Muscle of back (tissue), 11 donors: ENCODE measurements around the gene GRID1. TPM values are rescaled to one million over a fixed set of nuclear protein-coding genes. Genes with fewer than 3 reads are reported as not detected.
"Not testable (repeated sequence)": the region's sequence is repeated elsewhere in the genome, so short reads cannot be mapped to it uniquely, and the experiment has no call there.

Source experiments
- DNase-seq, 3 donors: peaks; one replicate each; pipeline versions ENCODE4 v3.0.0 to v3.0.0-alpha.2; 2013
- polyA plus RNA-seq, 10 donors: library from polyadenylated mRNA; unstranded; fragments of 120-200 nt; gene quantifications; one replicate each; pipeline ENCODE4 v1.2.1, GENCODE V29; 2013; ENCODE audit not compliant: insufficient read length in 10 of 10

Gene GRID1
- polyA plus RNA-seq, 10 donors = 2.7 to 8.4 (median 5.9) TPM

- no peak for DNase-seq
Measured at GRCh38 chr10:85735997-85736396, 630.6 kb downstream of the GRID1 start.

- DNase-seq = no peak
Measured at GRCh38 chr10:85734791-85735190, 631.8 kb downstream of the GRID1 start.

- no peak for DNase-seq
Measured at GRCh38 chr10:85724215-85724614, 642.4 kb downstream of the GRID1 start.

GRCh38 chr10:85720931-85721590 is 645.5 kb downstream of the GRID1 start:
- no peak for DNase-seq

GRCh38 chr10:85719408-85719807 is 647.2 kb downstream of the GRID1 start:
- DNase-seq = no peak

DNA sequence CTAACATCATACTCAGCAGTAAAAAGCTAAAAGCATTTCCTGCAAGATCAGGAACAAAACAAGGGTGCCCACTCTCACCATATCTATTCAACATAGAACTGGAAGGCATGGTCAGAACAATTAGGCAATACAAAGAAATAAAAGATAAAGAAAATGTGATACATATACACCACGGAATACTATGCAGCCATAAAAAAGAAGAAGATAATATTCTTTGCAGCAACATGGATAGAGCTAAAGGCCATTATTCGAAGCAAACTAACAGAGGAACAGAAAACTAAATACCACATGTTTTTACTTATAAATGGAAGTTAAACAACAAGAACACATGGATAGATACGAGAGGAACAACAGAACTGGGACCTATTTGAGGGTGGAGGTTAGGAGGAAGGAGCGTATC is 652.7 kb downstream of the GRID1 start:
- DNase-seq = no peak

- DNase-seq = no peak
Measured at GRCh38 chr10:85702768-85703167, 663.8 kb downstream of the GRID1 start.

DNA sequence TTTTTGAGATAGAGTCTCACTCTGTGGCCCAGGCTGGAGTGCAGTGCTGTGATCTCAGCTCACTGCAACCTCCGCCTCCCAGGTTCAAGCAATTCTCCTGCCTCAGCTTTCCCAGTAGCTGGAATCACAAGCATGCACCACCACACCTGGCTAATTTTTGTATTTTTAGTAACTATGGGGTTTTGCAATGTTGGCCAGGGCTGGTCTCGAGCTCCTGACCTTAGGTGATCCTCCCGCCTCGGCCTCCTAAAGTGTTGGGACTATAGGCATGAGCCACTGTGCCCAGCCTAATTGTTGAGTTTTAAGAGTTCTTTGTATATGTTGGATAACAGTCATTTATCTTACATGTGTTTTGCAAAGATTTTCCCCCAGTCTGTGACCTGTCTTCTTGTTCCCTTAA is 667.5 kb downstream of the GRID1 start:
- not testable (repeated sequence) for DNase-seq

GRCh38 chr10:85696893-85697292 is 669.7 kb downstream of the GRID1 start:
- no peak for DNase-seq

DNA sequence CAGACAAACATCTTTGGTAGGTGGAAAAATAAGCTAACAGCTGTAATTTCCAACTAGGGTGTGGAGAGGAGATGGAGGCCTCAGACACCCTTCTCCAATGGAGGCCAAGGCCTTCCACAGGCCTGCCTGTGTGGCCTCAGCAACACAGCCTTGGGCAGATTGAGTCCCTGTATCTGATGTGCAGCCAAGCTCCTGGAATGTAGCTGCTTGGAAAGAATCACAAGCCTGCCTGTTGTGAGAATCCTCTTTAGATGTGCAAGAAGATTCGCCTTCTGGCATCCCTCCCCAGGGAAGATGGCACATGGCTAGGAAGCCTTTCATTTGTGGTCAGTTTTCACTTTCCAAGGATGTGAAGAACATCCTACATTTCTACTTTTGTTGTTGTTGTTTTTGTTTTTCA is 684.0 kb downstream of the GRID1 start:
- DNase-seq = no peak

DNA sequence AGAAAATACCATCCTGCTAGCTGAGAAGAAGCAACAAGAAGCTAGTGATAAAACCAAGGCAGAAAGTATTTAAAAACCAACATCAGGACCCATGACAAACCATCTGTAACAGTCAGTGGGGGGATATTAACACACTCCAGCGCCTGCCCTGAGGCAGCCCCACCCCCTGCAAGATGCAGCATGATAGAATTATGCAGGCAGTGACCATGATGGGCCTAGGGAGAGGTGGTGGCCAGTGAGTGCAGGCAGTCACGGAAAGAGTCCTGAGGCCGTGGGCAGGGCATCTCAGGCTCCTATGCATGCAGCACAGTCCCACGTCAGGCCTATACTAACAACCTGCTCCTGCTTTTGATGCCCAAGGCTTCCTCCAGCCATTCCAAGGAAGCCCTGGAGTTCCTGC is 686.9 kb downstream of the GRID1 start:
- DNase-seq = no peak

DNA sequence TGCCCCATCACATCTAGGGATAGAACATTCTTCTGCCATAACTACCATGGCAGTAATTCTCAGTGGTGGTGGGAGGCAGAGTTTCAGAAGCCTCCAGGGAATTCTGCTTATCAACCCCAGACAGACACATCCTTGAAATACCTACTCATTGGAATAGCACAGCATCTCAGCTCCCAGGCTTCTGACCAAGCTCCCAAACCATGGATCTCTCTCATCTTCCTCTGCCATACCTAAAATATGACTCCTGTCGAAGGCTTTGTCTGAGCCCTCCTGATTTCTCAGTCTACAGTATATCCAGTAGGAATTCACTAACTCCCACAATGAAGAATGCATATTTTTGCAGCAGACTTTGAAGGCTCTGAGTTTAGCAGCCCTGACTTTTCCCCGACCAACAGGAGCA is 687.5 kb downstream of the GRID1 start:
- no peak for DNase-seq

- DNase-seq = no peak
Measured at GRCh38 chr10:85674851-85675250, 691.7 kb downstream of the GRID1 start.

GRCh38 chr10:85673270-85673669 is 693.3 kb downstream of the GRID1 start:
- no peak for DNase-seq

GRCh38 chr10:85671530-85671929 is 695.1 kb downstream of the GRID1 start:
- DNase-seq = no peak

- DNase-seq = no peak
Measured at GRCh38 chr10:85668522-85668921, 698.1 kb downstream of the GRID1 start.

- DNase-seq = no peak
Measured at GRCh38 chr10:85667638-85668233, 698.9 kb downstream of the GRID1 start.

DNA sequence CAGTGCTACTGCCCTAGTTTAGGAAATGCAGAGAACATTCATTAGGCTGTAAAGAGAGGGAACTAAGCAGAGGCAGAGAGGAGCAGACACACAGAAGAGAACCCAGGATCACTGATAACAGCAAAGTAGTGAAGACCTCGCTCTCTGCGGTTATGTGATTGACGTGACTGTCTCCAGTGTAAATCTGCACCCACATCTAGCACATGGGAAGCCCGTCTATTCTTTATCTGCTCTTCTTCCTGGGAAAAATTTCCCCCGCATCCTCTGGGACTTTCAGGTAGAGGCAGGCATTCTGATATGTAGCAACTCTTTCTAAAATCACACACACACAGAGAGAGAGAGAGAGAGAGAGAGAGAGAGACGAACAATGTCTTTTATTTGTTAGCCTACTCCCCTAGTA is 699.6 kb downstream of the GRID1 start:
- no peak for DNase-seq

DNA sequence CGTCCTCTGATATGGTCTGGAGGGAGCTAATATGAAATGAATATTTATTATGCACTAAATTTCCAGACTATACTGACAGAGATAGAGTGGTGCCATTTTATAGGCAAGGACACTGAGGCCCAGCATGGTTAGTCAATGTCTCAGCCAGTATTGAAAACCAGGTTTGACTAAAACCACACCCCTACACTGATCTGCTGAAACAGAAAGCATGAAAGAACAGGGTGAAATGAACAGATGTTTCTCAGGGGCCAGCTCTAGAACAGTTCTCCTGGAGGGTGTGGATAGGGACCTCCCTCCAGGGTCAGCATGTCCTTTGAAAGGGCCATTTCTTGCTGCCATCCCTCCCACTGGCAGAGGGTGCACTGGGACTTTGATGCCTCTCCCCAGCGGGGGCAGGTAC is 700.5 kb downstream of the GRID1 start:
- no peak for DNase-seq

GRCh38 chr10:85665681-85666080 is 700.9 kb downstream of the GRID1 start:
- no peak for DNase-seq

GRCh38 chr10:85665078-85665477 is 701.5 kb downstream of the GRID1 start:
- DNase-seq = no peak

DNA sequence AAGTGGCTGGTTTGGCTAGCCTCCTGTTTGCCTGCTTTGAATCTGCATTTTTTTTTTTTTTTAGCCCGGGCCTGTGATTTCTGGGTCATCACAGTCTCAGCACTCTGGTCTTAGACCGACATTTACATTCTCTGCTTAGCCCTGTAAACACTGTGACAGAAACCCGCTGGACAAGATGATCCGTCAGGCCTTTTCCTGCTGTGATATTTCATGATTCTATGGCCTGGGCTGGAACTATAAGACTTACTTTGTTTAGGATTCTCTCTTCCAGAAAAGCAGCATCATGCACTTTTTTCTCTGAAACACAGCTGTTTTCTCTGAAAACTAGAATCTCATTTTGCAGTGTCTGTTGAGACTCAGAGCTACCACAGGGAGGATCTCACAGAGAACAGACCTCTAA is 705.5 kb downstream of the GRID1 start:
- DNase-seq = peak in 1 of 3 donors; percentile 66

- DNase-seq = peak in 1 of 3 donors; percentile 43
Measured at GRCh38 chr10:85659331-85659730, 707.3 kb downstream of the GRID1 start.

DNA sequence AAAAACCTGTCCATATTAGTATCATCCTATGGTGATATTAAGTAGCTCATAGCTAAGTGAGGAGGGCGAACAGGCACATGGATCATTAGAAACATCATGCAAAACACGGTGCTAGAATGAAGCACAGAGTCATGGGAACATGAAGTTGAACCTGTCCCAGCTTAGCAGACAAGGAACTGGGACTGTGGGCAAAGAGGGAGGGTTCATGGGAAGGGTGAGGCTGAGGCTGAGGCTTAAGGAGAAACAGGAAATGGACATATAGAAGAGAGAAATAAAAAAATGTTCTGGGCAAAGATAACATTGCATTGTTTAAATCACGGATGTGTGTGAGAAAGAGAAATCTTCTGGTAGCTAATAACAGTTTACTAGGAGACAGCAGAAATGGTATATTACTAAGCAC is 708.1 kb downstream of the GRID1 start:
- no peak for DNase-seq
